Glutamatergic neuron (in vitro differentiated cells): ENCODE results near the gene IFIH1. TPM values are rescaled to one million over a fixed set of nuclear protein-coding genes. Genes with fewer than 3 reads are reported as not detected.

ENCODE experiments used
- DNase-seq: peaks from one replicate; pipeline ENCODE4 v3.0.0; 2022
- H3K27ac Mint-ChIP-seq: one replicate; pipeline ENCODE4 v1.8.0; 2020; ENCODE audit warnings: mild to moderate bottlenecking, mixed read lengths, inconsistent platforms; ENCODE audit not compliant: unreplicated experiment
- H3K27me3 Mint-ChIP-seq: one replicate; pipeline ENCODE4 v1.8.0; 2020; ENCODE audit warnings: mild to moderate bottlenecking, moderate library complexity, mixed read lengths, inconsistent platforms; ENCODE audit not compliant: unreplicated experiment
- H3K36me3 Mint-ChIP-seq: one replicate; pipeline ENCODE4 v1.8.0; 2020; ENCODE audit warnings: mild to moderate bottlenecking, mixed read lengths, inconsistent platforms; ENCODE audit not compliant: unreplicated experiment
- H3K4me1 Mint-ChIP-seq: one replicate; pipeline ENCODE4 v1.8.0; 2020; ENCODE audit warnings: mild to moderate bottlenecking, low read depth, mixed read lengths, inconsistent platforms; ENCODE audit not compliant: unreplicated experiment
- H3K4me3 Mint-ChIP-seq: one replicate; pipeline ENCODE4 v1.8.0; 2020; ENCODE audit warnings: mild to moderate bottlenecking, mixed read lengths, inconsistent platforms; ENCODE audit not compliant: unreplicated experiment
- H3K9me3 Mint-ChIP-seq: one replicate; pipeline ENCODE4 v1.8.0; 2020; ENCODE audit warnings: mild to moderate bottlenecking, moderate library complexity, mixed read lengths, inconsistent platforms; ENCODE audit not compliant: unreplicated experiment
- total RNA-seq: library from RNA; stranded (reverse); fragmentation: NEBNext Ultra II Directional; extraction: Animal tissue kit (Norgen Biotek cat#: 25700); gene quantifications from one replicate; pipeline ENCODE4 v1.2.1, GENCODE V29; 2021; ENCODE audit not compliant: unreplicated experiment
- TF ChIP-seq, protein P1 (sequence below): fragments of 200-600 bp; sonication (generic); IDR thresholded peaks from one replicate; pipeline ENCODE4 v1.5.0; 2021; ENCODE audit not compliant: partially characterized antibody, unreplicated experiment

IFIH1 gene
- total RNA-seq, 1 donor from 2014 or later, result not detected

DNA sequence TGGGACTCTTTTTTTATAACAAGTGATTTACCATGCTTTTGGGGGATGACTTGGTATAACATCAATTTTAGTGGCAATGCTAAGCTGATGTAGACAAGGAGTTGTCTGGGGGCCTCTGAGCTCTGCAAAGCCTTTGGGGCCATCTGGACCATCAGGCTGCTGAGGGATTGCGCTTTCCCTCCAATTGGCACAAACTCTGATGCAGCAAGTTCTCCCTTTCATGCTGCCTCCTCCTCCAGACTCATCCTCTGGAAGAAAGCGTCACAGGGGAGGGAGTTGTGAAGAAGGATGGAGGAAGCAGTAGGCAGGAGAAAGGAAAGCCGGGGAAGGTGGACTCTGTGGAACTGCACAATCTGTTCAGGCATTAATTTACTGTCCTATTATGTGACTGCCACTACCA lies 65.0 kb downstream of the IFIH1 start:
- no peaks in the 10 kb centered on the region for H3K27me3 Mint-ChIP-seq
- H3K4me3 Mint-ChIP-seq, result no peak overlapping the region
- H3K4me1 Mint-ChIP-seq, result no peaks in the 10 kb centered on the region
- TF ChIP-seq, protein P1, sequence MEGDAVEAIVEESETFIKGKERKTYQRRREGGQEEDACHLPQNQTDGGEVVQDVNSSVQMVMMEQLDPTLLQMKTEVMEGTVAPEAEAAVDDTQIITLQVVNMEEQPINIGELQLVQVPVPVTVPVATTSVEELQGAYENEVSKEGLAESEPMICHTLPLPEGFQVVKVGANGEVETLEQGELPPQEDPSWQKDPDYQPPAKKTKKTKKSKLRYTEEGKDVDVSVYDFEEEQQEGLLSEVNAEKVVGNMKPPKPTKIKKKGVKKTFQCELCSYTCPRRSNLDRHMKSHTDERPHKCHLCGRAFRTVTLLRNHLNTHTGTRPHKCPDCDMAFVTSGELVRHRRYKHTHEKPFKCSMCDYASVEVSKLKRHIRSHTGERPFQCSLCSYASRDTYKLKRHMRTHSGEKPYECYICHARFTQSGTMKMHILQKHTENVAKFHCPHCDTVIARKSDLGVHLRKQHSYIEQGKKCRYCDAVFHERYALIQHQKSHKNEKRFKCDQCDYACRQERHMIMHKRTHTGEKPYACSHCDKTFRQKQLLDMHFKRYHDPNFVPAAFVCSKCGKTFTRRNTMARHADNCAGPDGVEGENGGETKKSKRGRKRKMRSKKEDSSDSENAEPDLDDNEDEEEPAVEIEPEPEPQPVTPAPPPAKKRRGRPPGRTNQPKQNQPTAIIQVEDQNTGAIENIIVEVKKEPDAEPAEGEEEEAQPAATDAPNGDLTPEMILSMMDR, result no peak
- DNase-seq, result no peak
- H3K36me3 Mint-ChIP-seq, result no peaks in the 10 kb centered on the region
- no peaks in the 10 kb centered on the region for H3K9me3 Mint-ChIP-seq
- H3K27ac Mint-ChIP-seq, result no peak overlapping the region

DNA sequence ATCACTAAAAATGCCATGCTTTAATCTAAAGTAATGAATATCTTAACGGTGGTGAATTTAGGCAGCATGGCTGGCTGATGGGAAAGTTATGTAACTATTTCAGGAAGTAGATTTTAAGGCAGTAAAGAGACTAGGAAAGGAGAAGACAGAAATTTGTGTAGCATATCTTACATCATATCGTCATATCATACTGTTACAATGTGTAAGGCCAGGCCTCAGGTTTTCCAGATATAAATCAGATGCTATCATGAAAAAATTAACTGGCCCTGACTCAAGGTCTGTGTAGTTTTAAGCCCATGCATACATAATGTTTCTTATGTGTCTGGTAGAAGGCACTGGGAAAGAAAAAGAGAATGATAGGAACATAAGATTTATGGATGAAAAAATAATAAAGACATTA lies 66.3 kb downstream of the IFIH1 start:
- no peak for DNase-seq
- Mint-ChIP-seq H3K4me3 (no peak overlapping the region), H3K27ac (no peak overlapping the region), H3K9me3 (no peaks in the 10 kb centered on the region), H3K36me3 (no peaks in the 10 kb centered on the region), H3K27me3 (no peaks in the 10 kb centered on the region), H3K4me1 (no peaks in the 10 kb centered on the region)
- TF ChIP-seq, protein P1, result no peak

DNA sequence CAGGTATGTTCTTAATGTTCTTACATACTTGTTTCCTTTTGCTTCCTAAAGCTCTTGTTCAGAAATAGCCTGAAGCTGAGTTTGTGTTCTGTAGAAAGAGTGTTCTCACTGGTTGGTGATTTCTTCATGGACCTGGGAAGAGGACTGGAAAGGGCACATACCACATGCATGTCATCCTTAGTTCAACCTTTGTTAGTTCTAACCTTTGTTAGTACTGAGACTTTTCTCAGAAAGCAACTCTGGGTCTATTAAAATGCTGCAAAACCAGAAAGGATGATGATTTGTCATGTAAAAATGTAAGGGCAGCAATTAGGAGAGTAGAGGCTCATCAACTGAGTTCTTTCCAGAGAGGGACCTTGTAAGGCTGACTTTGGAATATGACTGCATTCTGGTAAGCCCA lies 72.7 kb downstream of the IFIH1 start:
- no peak for DNase-seq
- TF ChIP-seq, protein P1, result no peak
- Mint-ChIP-seq H3K4me1 (no peaks in the 10 kb centered on the region), H3K9me3 (no peaks in the 10 kb centered on the region), H3K36me3 (no peaks in the 10 kb centered on the region), H3K27me3 (no peaks in the 10 kb centered on the region), H3K4me3 (no peak overlapping the region), H3K27ac (no peak overlapping the region)

DNA sequence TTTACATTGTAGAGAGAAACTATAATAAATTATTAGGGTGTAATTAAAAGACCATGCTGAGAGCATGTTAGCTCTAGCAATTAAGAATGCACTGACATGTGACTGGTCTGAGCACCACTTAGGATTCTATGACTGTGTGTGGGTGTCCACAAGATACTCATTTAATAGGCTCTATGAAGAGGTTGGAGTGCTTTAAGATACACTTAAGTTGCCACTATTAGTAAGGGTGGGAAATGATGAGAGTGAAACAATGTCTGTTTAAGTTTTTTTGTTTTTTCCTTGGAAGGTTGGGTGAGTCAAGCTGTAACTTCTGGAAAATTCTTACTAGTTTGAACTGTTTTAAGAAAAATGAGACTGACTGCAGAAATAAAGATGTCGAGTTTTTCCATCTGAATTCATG lies 73.4 kb downstream of the IFIH1 start:
- TF ChIP-seq, protein P1, result no peak
- H3K4me3 Mint-ChIP-seq, result no peak overlapping the region
- no peaks in the 10 kb centered on the region for H3K4me1 Mint-ChIP-seq
- DNase-seq, result no peak
- H3K27me3 Mint-ChIP-seq, result no peaks in the 10 kb centered on the region
- H3K27ac Mint-ChIP-seq, result no peak overlapping the region
- no peaks in the 10 kb centered on the region for H3K36me3 Mint-ChIP-seq
- no peaks in the 10 kb centered on the region for H3K9me3 Mint-ChIP-seq

DNA sequence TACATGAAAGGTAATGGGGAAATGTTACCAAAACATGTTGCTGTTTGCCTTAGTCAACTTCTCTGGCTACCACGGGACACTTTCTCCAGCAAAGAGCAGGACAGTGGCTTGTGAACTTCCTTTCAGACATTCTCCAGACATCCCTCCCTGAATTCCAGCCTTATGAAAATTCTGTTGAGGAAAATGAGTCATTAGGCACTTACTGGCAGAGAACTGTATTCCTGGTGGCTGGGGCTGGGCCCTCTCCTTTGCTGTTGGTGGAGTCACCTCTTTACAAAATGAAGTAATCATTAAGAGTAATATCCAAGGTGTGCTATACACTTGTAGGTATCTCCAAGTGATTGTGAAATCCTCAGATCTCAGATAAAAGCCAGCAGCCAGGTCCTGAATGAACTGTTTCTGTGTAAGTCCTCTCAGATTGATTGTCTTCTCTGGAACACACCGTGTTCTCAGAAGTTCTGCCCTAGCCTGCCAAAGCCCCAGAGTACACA lies 73.9 kb downstream of the IFIH1 start:
- no peak overlapping the region for H3K4me3 Mint-ChIP-seq
- no peaks in the 10 kb centered on the region for H3K36me3 Mint-ChIP-seq

More for the DNA sequence above, 73.9 kb downstream of the IFIH1 start:
- Mint-ChIP-seq H3K9me3 (no peaks in the 10 kb centered on the region), H3K27me3 (no peaks in the 10 kb centered on the region), H3K4me1 (no peaks in the 10 kb centered on the region), H3K27ac (no peak overlapping the region)
- TF ChIP-seq, protein P1, result no peak
- DNase-seq, result no peak
